Measurements from ENCODE around the gene SPTBN5. TPM values are rescaled to one million over a fixed set of nuclear protein-coding genes. Genes with fewer than 3 reads are reported as not detected.
A peak's percentile ranks its signal among the peaks of the same experiment; 100 is the strongest.

Gene SPTBN5
- total RNA-seq, 1 experiment from 2014 or later, result 2.5 TPM

GRCh38 chr15:41927536-41927935 lies 33.7 kb upstream of the SPTBN5 start:
- H3K9me3 Mint-ChIP-seq (ENCODE audit: unreplicated experiment), result no peaks in the 10 kb centered on the region
- TF ChIP-seq CTCF (IDR thresholded peaks at IDR 0.05; ENCODE audit: insufficient read depth in 1 of 2, low read depth in 1 of 2, low read length in 1 of 2, severe bottlenecking in 1 of 2, unreplicated experiment in 1 of 2), result no peak
- Histone ChIP-seq H3K27me3 (replicated peaks; ENCODE audit: control insufficient read depth, insufficient read depth, low read length) (no peaks in the 10 kb centered on the region), H3K36me3 (ENCODE audit: control insufficient read depth, insufficient read depth, low read length) (no peaks in the 10 kb centered on the region; the same call in 1 of the 2 replicates), H3K9me3 (no peaks in the 10 kb centered on the region), H3K4me1 (peaks cover 61% of the 10 kb centered on the region), H3K4me3 (ENCODE audit: low read depth, low read length) (no peak overlapping the region)
- peak overlapping the region; percentile 58 for H3K4me3 Mint-ChIP-seq (ENCODE audit: unreplicated experiment)
- H3K27me3 Mint-ChIP-seq (ENCODE audit: insufficient read depth, unreplicated experiment), result no peaks in the 10 kb centered on the region
- no TSS peak for BruUV-seq (replicated peaks)
- H3K4me1 Mint-ChIP-seq (ENCODE audit: low read depth, unreplicated experiment), result peaks cover 44% of the 10 kb centered on the region
- ChIA-PET CTCF (interaction anchor here (0.5 to 1.6 kb wide), 6 partner anchors 10 to 1338 kb away, joined by 3 to 15 read pairs (median 4); partner anchors contain the start of gene EHD4), POLR2A (interaction anchor here (0.6 to 1.1 kb wide), 4 partner anchors 17 to 346 kb away, joined by 3 to 4 read pairs (median 4); partner anchors contain the start of genes EHD4, GANC and TMEM87A)
- no peak for DNase-seq
- peak overlapping the region; percentile 76 for H3K27ac Mint-ChIP-seq (ENCODE audit: unreplicated experiment)
- intact Hi-C loops (cut with micrococcal nuclease; ENCODE audit: unreplicated experiment), result loop anchor here (2.0 to 5.0 kb wide), 3 partner anchors 17 to 130 kb away; partner anchors contain the start of gene EHD4
- H3K36me3 Mint-ChIP-seq (ENCODE audit: insufficient read depth, unreplicated experiment), result peaks cover 46% of the 10 kb centered on the region

- Histone ChIP-seq H3K36me3 (ENCODE audit: control insufficient read depth, insufficient read depth, low read length) (no peaks in the 10 kb centered on the region; the same call in 1 of the 2 replicates), H3K4me1 (peaks cover 71% of the 10 kb centered on the region), H3K9me3 (no peaks in the 10 kb centered on the region), H3K4me3 (ENCODE audit: low read depth, low read length) (no peak overlapping the region), H3K27me3 (replicated peaks; ENCODE audit: control insufficient read depth, insufficient read depth, low read length) (no peaks in the 10 kb centered on the region)
- ChIA-PET POLR2A (no interaction called here), CTCF (no interaction called here)
- Mint-ChIP-seq H3K36me3 (ENCODE audit: insufficient read depth, unreplicated experiment) (peaks cover 49% of the 10 kb centered on the region), H3K9me3 (ENCODE audit: unreplicated experiment) (no peaks in the 10 kb centered on the region), H3K4me3 (ENCODE audit: unreplicated experiment) (peak overlapping the region; percentile 23), H3K4me1 (ENCODE audit: low read depth, unreplicated experiment) (peaks cover 46% of the 10 kb centered on the region), H3K27ac (ENCODE audit: unreplicated experiment) (peak overlapping the region; percentile 62), H3K27me3 (ENCODE audit: insufficient read depth, unreplicated experiment) (no peaks in the 10 kb centered on the region)
- no peak for TF ChIP-seq CTCF (IDR thresholded peaks at IDR 0.05; ENCODE audit: insufficient read depth in 1 of 2, low read depth in 1 of 2, low read length in 1 of 2, severe bottlenecking in 1 of 2, unreplicated experiment in 1 of 2)
- peak in 1 of 2 experiments; percentile 41 for DNase-seq
- intact Hi-C loops (cut with micrococcal nuclease; ENCODE audit: unreplicated experiment), result loop anchor here (2.0 to 5.0 kb wide), 3 partner anchors 18 to 131 kb away; partner anchors contain the start of gene EHD4
- BruUV-seq (replicated peaks), result no TSS peak
Observed at GRCh38 chr15:41926185-41927056, 32.6 kb upstream of the SPTBN5 start.

- BruUV-seq (replicated peaks), result no TSS peak
- H3K27me3 ChIP-seq (replicated peaks; ENCODE audit: control insufficient read depth, insufficient read depth, low read length), result no peaks in the 10 kb centered on the region
Observed at GRCh38 chr15:41925086-41925608, 31.3 kb upstream of the SPTBN5 start.

More at GRCh38 chr15:41925086-41925608, 31.3 kb upstream of the SPTBN5 start:
- H3K36me3 ChIP-seq (ENCODE audit: control insufficient read depth, insufficient read depth, low read length), result no peaks in the 10 kb centered on the region; the same call in 1 of the 2 replicates
- no peaks in the 10 kb centered on the region for H3K9me3 ChIP-seq
- Mint-ChIP-seq H3K27me3 (ENCODE audit: insufficient read depth, unreplicated experiment) (no peaks in the 10 kb centered on the region), H3K27ac (ENCODE audit: unreplicated experiment) (peak overlapping the region; percentile 62), H3K36me3 (ENCODE audit: insufficient read depth, unreplicated experiment) (peaks cover 61% of the 10 kb centered on the region), H3K9me3 (ENCODE audit: unreplicated experiment) (no peaks in the 10 kb centered on the region), H3K4me3 (ENCODE audit: unreplicated experiment) (no peak overlapping the region), H3K4me1 (ENCODE audit: low read depth, unreplicated experiment) (peaks cover 58% of the 10 kb centered on the region)
- no peak overlapping the region for H3K4me3 ChIP-seq (ENCODE audit: low read depth, low read length)
- peaks cover 67% of the 10 kb centered on the region for H3K4me1 ChIP-seq
- CTCF ChIA-PET, result interaction anchor here (1.0 kb wide), 1 partner anchor 565 kb away, joined by 7 read pairs; the partner anchor contains the start of gene ZNF106
- TF ChIP-seq CTCF (IDR thresholded peaks at IDR 0.05; ENCODE audit: insufficient read depth in 1 of 2, low read depth in 1 of 2, low read length in 1 of 2, severe bottlenecking in 1 of 2, unreplicated experiment in 1 of 2), result no peak
- POLR2A ChIA-PET, result no interaction called here
- no peak for DNase-seq
- intact Hi-C loops (cut with micrococcal nuclease; ENCODE audit: unreplicated experiment), result loop anchor here (5.0 kb wide), 2 partner anchors 47 to 132 kb away; partner anchors contain the start of gene EHD4

Measured in Caco-2 (cell line).